Neural progenitor cell (in vitro differentiated cells): Measurements from ENCODE around the gene TMEM37. TPM values are rescaled to one million over a fixed set of nuclear protein-coding genes. Genes with fewer than 3 reads are reported as not detected.

Experiments
- DNase-seq: peaks from one replicate; pipeline ENCODE4 v3.0.0-alpha.2; 2016; ENCODE audit warnings: low spot score
- H2AFZ ChIP-seq: fragments of 200-600 bp; sonication (generic); replicated peaks from 2 replicates; pipeline ENCODE4 v1.6.1; 2016; ENCODE audit warnings: antibody characterized with exemption
- H3F3A ChIP-seq: fragments of 200-600 bp; sonication (generic); 2 replicates; pipeline ENCODE4 v1.6.1; 2016; ENCODE audit warnings: antibody characterized with exemption, low read depth
- H3K27ac ChIP-seq: fragments of 200-600 bp; sonication (generic); 2 replicates; pipeline ENCODE4 v1.5.1; 2016; ENCODE audit warnings: mild to moderate bottlenecking
- H3K27me3 ChIP-seq: fragments of 200-600 bp; sonication (generic); 2 replicates; pipeline ENCODE4 v1.6.1; 2016; ENCODE audit warnings: mild to moderate bottlenecking, moderate library complexity
- H3K36me3 ChIP-seq: fragments of 200-600 bp; sonication (generic); 2 replicates; pipeline ENCODE4 v1.5.1; 2016
- H3K4me1 ChIP-seq: fragments of 200-600 bp; sonication (generic); 2 replicates; pipeline ENCODE4 v1.6.1; 2016; ENCODE audit warnings: mixed run types
- H3K4me2 ChIP-seq: fragments of 200-600 bp; sonication (generic); 2 replicates; pipeline ENCODE4 v1.6.1; 2016
- H3K4me3 ChIP-seq: fragments of 200-600 bp; sonication (generic); 2 replicates; pipeline ENCODE4 v1.5.1; 2016
- H3K79me2 ChIP-seq: fragments of 200-600 bp; sonication (generic); 2 replicates; pipeline ENCODE4 v1.6.1; 2016; ENCODE audit warnings: low read depth
- H3K9ac ChIP-seq: fragments of 200-600 bp; sonication (generic); 2 replicates; pipeline ENCODE4 v1.6.1; 2016
- H3K9me3 ChIP-seq: fragments of 200-600 bp; sonication (generic); 2 replicates; pipeline ENCODE4 v1.5.1; 2016; ENCODE audit warnings: low read depth
- H4K20me1 ChIP-seq: fragments of 200-600 bp; sonication (generic); 2 replicates; pipeline ENCODE4 v1.6.1; 2016; ENCODE audit warnings: low read depth
- H3K27ac Mint-ChIP-seq: 3 replicates; pipeline ENCODE4 v1.8.0; 2021; ENCODE audit warnings: mixed read lengths
- H3K27me3 Mint-ChIP-seq: 2 replicates; pipeline ENCODE4 v1.8.0; 2022; ENCODE audit warnings: low read depth, mild to moderate bottlenecking, inconsistent platforms, moderate library complexity, mixed read lengths; ENCODE audit not compliant: insufficient read depth
- H3K36me3 Mint-ChIP-seq: 3 replicates; pipeline ENCODE4 v1.8.0; 2021; ENCODE audit warnings: mixed read lengths
- H3K4me1 Mint-ChIP-seq: 3 replicates; pipeline ENCODE4 v1.8.0; 2021; ENCODE audit warnings: mixed read lengths
- H3K4me3 Mint-ChIP-seq: 3 replicates; pipeline ENCODE4 v1.8.0; 2021; ENCODE audit warnings: mild to moderate bottlenecking, moderate library complexity, mixed read lengths
- H3K9me3 Mint-ChIP-seq: 3 replicates; pipeline ENCODE4 v1.8.0; 2020; ENCODE audit warnings: mixed read lengths
- CTCF ChIP-seq: fragments of 200-600 bp; sonication (generic); IDR thresholded peaks from 2 replicates; pipeline ENCODE4 v1.5.1; 2017; ENCODE audit warnings: antibody characterized with exemption, mild to moderate bottlenecking
- EZH2 ChIP-seq: fragments of 200-600 bp; sonication (generic); IDR thresholded peaks from 2 replicates; pipeline ENCODE4 v1.6.1; 2017; ENCODE audit warnings: antibody characterized with exemption, mild to moderate bottlenecking, moderate library complexity
- EZH2phosphoT487 ChIP-seq: fragments of 200-600 bp; sonication (generic); IDR thresholded peaks from 2 replicates; pipeline ENCODE4 v1.6.1; 2017; ENCODE audit warnings: antibody characterized with exemption
- total RNA-seq: library from RNA; depleted of rRNA; stranded (reverse); fragments of >200 nt; gene quantifications from 2 replicates; pipeline ENCODE4 v1.2.3, GENCODE V29; 2015; ENCODE audit warnings: low replicate concordance

Gene TMEM37
- total RNA-seq, 1 donor from 2014 or later, result 1.0 TPM

DNA sequence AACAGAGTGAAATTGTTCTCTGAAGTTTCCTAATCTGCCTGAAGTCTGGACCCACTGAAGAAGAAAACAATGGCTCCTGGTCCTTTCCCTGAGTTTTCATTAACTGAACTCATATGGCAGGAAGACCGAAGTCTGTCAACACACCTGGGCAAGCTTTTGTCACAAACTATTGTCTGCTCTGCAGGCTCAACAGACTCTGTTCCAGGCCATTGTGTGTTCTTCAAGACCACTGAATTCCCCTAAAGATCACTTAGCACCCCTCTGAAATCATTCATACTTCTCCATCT is 6.6 kb upstream of the TMEM37 start:
- peaks cover 14% of the 10 kb centered on the region for H3K27me3 Mint-ChIP-seq
- H2AFZ ChIP-seq, result no peak overlapping the region

DNA sequence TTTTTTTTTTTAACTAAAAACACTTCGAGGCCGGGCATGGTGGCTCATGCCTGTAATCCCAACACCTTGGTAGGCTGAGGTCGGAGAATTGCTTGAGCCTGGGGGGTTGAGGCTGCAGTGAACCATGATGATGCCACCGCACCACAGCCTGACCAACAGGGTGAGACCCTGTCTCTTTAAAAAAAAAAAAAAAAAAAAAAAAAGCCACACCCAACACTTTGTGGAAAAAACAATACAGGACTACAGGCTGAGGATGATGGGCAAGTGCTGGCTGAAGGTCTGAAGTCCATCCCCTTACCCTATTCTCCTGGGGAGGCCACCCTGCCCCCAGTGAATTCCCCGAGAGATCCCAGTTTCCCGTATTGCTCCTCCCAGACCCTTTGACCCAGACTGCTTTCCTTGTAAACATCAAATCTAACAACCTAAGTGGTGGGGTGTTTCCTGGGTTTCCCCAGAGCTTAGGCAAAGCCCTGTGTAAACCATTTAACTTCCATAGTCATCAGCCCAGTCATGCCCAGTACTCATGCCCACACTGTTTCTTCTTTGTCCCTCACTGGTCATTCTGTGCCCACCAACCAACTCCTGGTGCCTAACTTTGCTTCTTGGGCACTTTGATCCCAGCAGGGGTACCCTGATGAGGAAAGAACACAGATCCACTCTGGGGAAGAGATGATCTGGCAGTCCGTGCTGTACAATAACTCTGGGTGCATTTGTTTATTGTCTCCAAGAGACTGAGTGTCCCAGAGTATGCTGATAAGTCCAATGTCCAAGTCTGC is 5.8 kb upstream of the TMEM37 start:
- Mint-ChIP-seq H3K4me1 (peaks cover 42% of the 10 kb centered on the region), H3K9me3 (peaks cover 14% of the 10 kb centered on the region), H3K27ac (no peak overlapping the region), H3K27me3 (peaks cover 19% of the 10 kb centered on the region), H3K4me3 (no peak overlapping the region), H3K36me3 (peaks cover 2% of the 10 kb centered on the region)
- TF ChIP-seq CTCF (no peak), EZH2phosphoT487 (no peak), EZH2 (no peak)
- peaks cover 4% of the 10 kb centered on the region for H3K4me1 ChIP-seq
- no peaks in the 10 kb centered on the region for H3K79me2 ChIP-seq
- DNase-seq, result no peak
- no peaks in the 10 kb centered on the region for H3K36me3 ChIP-seq
- H3K9ac ChIP-seq, result no peak overlapping the region
- H3K27ac ChIP-seq, result no peak overlapping the region
- H3F3A ChIP-seq, result peaks cover 24% of the 10 kb centered on the region
- H3K4me3 ChIP-seq, result no peak overlapping the region
- no peak overlapping the region for H3K4me2 ChIP-seq
- H4K20me1 ChIP-seq, result no peaks in the 10 kb centered on the region
- no peak overlapping the region for H2AFZ ChIP-seq
- H3K27me3 ChIP-seq, result peaks cover under 1% of the 10 kb centered on the region
- H3K9me3 ChIP-seq, result no peaks in the 10 kb centered on the region

More for the DNA sequence above, 6.6 kb upstream of the TMEM37 start:
- H3K4me3 Mint-ChIP-seq, result no peak overlapping the region
- TF ChIP-seq EZH2phosphoT487 (no peak), EZH2 (no peak), CTCF (no peak)
- Histone ChIP-seq H3K4me3 (no peak overlapping the region), H4K20me1 (no peaks in the 10 kb centered on the region), H3K27ac (no peak overlapping the region), H3F3A (peaks cover 17% of the 10 kb centered on the region), H3K4me2 (no peak overlapping the region), H3K9ac (no peak overlapping the region), H3K9me3 (no peaks in the 10 kb centered on the region), H3K4me1 (no peaks in the 10 kb centered on the region), H3K36me3 (no peaks in the 10 kb centered on the region), H3K27me3 (no peaks in the 10 kb centered on the region), H3K79me2 (no peaks in the 10 kb centered on the region)
- DNase-seq, result no peak
- H3K36me3 Mint-ChIP-seq, result peaks cover 2% of the 10 kb centered on the region
- peaks cover 15% of the 10 kb centered on the region for H3K9me3 Mint-ChIP-seq
- peaks cover 36% of the 10 kb centered on the region for H3K4me1 Mint-ChIP-seq
- H3K27ac Mint-ChIP-seq, result no peak overlapping the region

DNA sequence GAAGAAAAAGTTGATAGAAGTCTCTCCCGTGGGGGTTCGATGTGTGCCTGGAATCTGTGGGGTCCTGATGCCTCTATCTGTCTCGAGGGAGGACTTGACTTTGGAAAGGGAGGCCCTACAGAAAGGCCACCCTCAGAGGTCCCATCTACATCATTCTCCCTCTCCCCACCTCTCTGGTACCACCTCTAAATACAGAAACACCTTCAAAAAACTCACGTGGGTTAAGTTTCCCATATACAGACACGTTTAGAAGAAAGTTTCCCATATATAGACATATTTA is 5.3 kb upstream of the TMEM37 start:
- peaks cover 5% of the 10 kb centered on the region for H3K27me3 ChIP-seq
- H3K4me1 ChIP-seq, result peaks cover 4% of the 10 kb centered on the region
- H3F3A ChIP-seq, result peaks cover 30% of the 10 kb centered on the region
- H3K4me1 Mint-ChIP-seq, result peaks cover 48% of the 10 kb centered on the region
- H3K27me3 Mint-ChIP-seq, result peaks cover 21% of the 10 kb centered on the region
- no peak overlapping the region for H3K27ac Mint-ChIP-seq
- H3K9me3 Mint-ChIP-seq, result peaks cover 11% of the 10 kb centered on the region
- no peak overlapping the region for H2AFZ ChIP-seq
- H3K9me3 ChIP-seq, result no peaks in the 10 kb centered on the region
- H4K20me1 ChIP-seq, result no peaks in the 10 kb centered on the region
- DNase-seq, result no peak
- no peaks in the 10 kb centered on the region for H3K79me2 ChIP-seq
- no peak overlapping the region for H3K4me3 ChIP-seq
- TF ChIP-seq EZH2phosphoT487 (no peak), CTCF (no peak), EZH2 (no peak)
- H3K36me3 ChIP-seq, result no peaks in the 10 kb centered on the region
- no peak overlapping the region for H3K4me2 ChIP-seq
- no peak overlapping the region for H3K4me3 Mint-ChIP-seq
- no peak overlapping the region for H3K27ac ChIP-seq
- H3K36me3 Mint-ChIP-seq, result peaks cover 2% of the 10 kb centered on the region
- no peak overlapping the region for H3K9ac ChIP-seq
